OCI-LY3 (cell line): ENCODE measurements around the gene IFNA5.

Experiments used
- EZH2phosphoT487 ChIP-seq: fragments of 200-600 bp; shearing (Covaris generic); IDR thresholded peaks from 2 replicates; pipeline ENCODE4 v1.6.1; 2018; ENCODE audit warnings: antibody characterized with exemption, mixed run types, low read depth
- TF ChIP-seq, protein P1 (sequence below): fragments of 200-600, 300-600 bp; sonication (generic); IDR thresholded peaks from 2 replicates; pipeline ENCODE4 v1.5.1; 2014; ENCODE audit warnings: antibody characterized with exemption, low read length, low read depth

- TF ChIP-seq, protein P1, sequence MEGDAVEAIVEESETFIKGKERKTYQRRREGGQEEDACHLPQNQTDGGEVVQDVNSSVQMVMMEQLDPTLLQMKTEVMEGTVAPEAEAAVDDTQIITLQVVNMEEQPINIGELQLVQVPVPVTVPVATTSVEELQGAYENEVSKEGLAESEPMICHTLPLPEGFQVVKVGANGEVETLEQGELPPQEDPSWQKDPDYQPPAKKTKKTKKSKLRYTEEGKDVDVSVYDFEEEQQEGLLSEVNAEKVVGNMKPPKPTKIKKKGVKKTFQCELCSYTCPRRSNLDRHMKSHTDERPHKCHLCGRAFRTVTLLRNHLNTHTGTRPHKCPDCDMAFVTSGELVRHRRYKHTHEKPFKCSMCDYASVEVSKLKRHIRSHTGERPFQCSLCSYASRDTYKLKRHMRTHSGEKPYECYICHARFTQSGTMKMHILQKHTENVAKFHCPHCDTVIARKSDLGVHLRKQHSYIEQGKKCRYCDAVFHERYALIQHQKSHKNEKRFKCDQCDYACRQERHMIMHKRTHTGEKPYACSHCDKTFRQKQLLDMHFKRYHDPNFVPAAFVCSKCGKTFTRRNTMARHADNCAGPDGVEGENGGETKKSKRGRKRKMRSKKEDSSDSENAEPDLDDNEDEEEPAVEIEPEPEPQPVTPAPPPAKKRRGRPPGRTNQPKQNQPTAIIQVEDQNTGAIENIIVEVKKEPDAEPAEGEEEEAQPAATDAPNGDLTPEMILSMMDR = no peak
- TF ChIP-seq EZH2phosphoT487 = no peak
Measured at GRCh38 chr9:21320465-21320864, 15.4 kb upstream of the IFNA5 start.
